NCI-H460 (cell line): ENCODE measurements around the gene MRPL28. TPM values are rescaled to one million over a fixed set of nuclear protein-coding genes. Genes with fewer than 3 reads are reported as not detected.

Source experiments
- DNase-seq: peaks from one replicate; pipeline ENCODE4 v3.0.0-alpha.2; 2016; ENCODE audit warnings: low read depth; ENCODE audit errors: extremely low read depth
- total RNA-seq: library from RNA; depleted of rRNA; stranded (reverse); fragments of >200 nt; shearing (Covaris generic); gene quantifications from 2 replicates; pipeline ENCODE4 v1.2.3, GENCODE V29; 2014; rRNA removed

Gene MRPL28
- total RNA-seq, 1 experiment from 2014 or later = 100 TPM

DNA sequence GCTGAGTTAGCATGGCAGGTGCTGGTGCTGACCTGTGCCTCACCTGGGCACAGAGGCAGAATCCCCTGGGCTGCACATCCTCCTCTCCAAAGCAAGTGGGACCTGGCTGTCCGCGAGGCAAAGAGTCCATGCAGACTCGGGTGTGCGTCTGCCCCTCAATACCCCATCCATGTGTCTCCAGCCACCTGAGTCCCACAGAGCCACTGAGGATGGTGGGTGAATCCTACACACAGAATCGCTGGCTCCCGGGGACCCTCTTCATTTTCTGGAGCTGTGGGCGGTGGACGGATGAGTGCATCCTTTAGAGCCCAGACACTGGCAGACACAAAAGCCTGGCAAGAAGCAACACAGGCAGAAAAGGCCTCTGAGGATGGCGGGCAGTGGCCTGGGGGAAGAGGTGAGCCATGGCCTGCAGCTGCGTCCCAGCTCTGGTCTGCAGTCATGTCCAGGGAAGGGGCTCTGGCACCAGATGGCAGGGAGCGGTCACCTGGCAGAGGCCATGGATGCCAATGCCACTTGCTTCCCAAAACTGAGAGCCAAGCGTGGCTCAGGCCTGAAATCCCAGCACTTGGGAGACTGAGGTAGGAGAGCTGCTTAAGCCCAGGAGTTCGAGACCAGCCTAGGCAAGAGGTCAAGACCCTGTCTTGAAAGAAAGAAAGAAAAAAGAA lies 47.7 kb downstream of the MRPL28 start:
- no peak for DNase-seq

GRCh38 chr16:321532-321931 lies 48.8 kb downstream of the MRPL28 start:
- DNase-seq = no peak

GRCh38 chr16:320206-320605 lies 50.1 kb downstream of the MRPL28 start:
- DNase-seq = no peak

DNA sequence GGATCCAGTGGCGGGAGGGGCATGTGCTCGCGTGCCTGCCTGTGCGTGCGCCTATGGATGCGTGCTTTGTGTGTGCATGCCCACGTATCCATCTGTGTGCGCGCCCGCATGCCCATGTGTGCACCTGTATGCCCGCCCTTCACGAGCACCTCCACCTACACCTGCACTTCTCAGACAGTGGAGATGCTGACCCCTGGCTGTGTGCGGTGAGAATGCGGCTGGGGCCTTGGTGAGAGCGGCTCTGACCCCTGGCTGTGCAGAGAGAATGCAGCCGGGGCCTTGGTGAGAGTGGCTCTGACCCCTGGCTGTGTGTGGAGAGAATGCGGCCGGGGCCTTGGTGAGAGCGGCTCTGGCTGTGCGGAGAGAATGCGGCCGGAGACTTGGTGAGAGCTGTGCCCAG lies 51.7 kb downstream of the MRPL28 start:
- DNase-seq = no peak

- DNase-seq = no peak
These were observed 52.8 kb downstream of the MRPL28 start for GRCh38 chr16:317583-317982.

Other genes starting within 250 kb of the MRPL28 start
- 20.9 and 21.3 TPM in 2 replicates for gene NPRL3, start 231.9 kb downstream of the MRPL28 start, total RNA-seq
- not detected in 2 replicates for gene HBZ, start 217.9 kb downstream of the MRPL28 start, total RNA-seq
- not detected in 2 replicates for gene HBM, start 204.6 kb downstream of the MRPL28 start, total RNA-seq
- not detected in 2 replicates for gene HBA2, start 197.7 kb downstream of the MRPL28 start, total RNA-seq
- gene HBA1, start 193.9 kb downstream of the MRPL28 start, total RNA-seq = 2.2 TPM in 1 of 2 replicates, not detected in the other
- gene HBQ1, start 190.1 kb downstream of the MRPL28 start, total RNA-seq = 1.5 and 2.4 TPM in 2 replicates
- 38.4 and 40.8 TPM in 2 replicates for gene LUC7L, start 141.1 kb downstream of the MRPL28 start, total RNA-seq
- gene FAM234A, start 135.7 kb downstream of the MRPL28 start, total RNA-seq = 41.5 and 45.8 TPM in 2 replicates
- 6.6 and 6.9 TPM in 2 replicates for gene RGS11, start 94.6 kb downstream of the MRPL28 start, total RNA-seq
- gene ARHGDIG, start 89.9 kb downstream of the MRPL28 start, total RNA-seq = 2.5 and 2.9 TPM in 2 replicates
- 0.40 and 0.64 TPM in 2 replicates for gene PDIA2, start 87.4 kb downstream of the MRPL28 start, total RNA-seq
- gene AXIN1, start 17.8 kb downstream of the MRPL28 start, total RNA-seq = 35.7 and 38.3 TPM in 2 replicates
- gene PGAP6, start 11.4 kb upstream of the MRPL28 start, total RNA-seq = 29.6 and 34.7 TPM in 2 replicates
- 170 and 201 TPM in 2 replicates for gene NME4, start 26.7 kb upstream of the MRPL28 start, total RNA-seq
- gene DECR2, start 31.3 kb upstream of the MRPL28 start, total RNA-seq = 15.7 and 16.9 TPM in 2 replicates
- 20.8 and 22.4 TPM in 2 replicates for gene RAB11FIP3, start 55.1 kb upstream of the MRPL28 start, total RNA-seq
- gene CAPN15, start 157.2 kb upstream of the MRPL28 start, total RNA-seq = 32.4 and 41.4 TPM in 2 replicates
- 0.05 TPM in 1 of 2 replicates, not detected in the other for gene PRR35, start 189.9 kb upstream of the MRPL28 start, total RNA-seq
- 0.12 and 0.35 TPM in 2 replicates for gene NHLRC4, start 196.5 kb upstream of the MRPL28 start, total RNA-seq
- 16.7 and 18.3 TPM in 2 replicates for gene PIGQ, start 199.4 kb upstream of the MRPL28 start, total RNA-seq
- 10.7 and 11.9 TPM in 2 replicates for gene RAB40C, start 219.5 kb upstream of the MRPL28 start, total RNA-seq